GM23338 (cell line): ENCODE results near the gene SYT12. TPM values are rescaled to one million over a fixed set of nuclear protein-coding genes. Genes with fewer than 3 reads are reported as not detected.

ENCODE experiments used
- ATAC-seq: fragments of 200-7000 bp; cut with Tn5 transposase; 3 replicates; pipeline ENCODE4 v1.9.1; 2020
- DNase-seq: peaks from one replicate; pipeline ENCODE4 v3.0.0-alpha.2; 2015; ENCODE audit warnings: low spot score
- H2AFZ ChIP-seq: fragments of 200-600 bp; sonication (generic); 2 replicates; pipeline ENCODE4 v1.8.0; 2016; ENCODE audit warnings: antibody characterized with exemption, mild to moderate bottlenecking, moderate library complexity
- H3F3A ChIP-seq: fragments of 200-600 bp; sonication (generic); replicated peaks from 2 replicates; pipeline ENCODE4 v1.8.0; 2017; ENCODE audit warnings: antibody characterized with exemption, mixed run types, low read depth
- H3K27ac ChIP-seq: fragments of 200-600 bp; sonication (generic); 2 replicates; pipeline ENCODE4 v1.6.1; 2016; ENCODE audit warnings: low read depth
- H3K27me3 ChIP-seq: fragments of 200-600 bp; sonication (generic); 2 replicates; pipeline ENCODE4 v1.8.0; 2016; ENCODE audit warnings: mild to moderate bottlenecking, mixed run types, moderate library complexity; ENCODE audit not compliant: insufficient read depth
- H3K36me3 ChIP-seq: fragments of 200-600 bp; sonication (generic); 2 replicates; pipeline ENCODE4 v1.8.0; 2016; ENCODE audit warnings: mild to moderate bottlenecking; ENCODE audit not compliant: insufficient read depth
- H3K4me1 ChIP-seq: fragments of 200-600 bp; sonication (generic); 2 replicates; pipeline ENCODE4 v1.8.0; 2016; ENCODE audit warnings: mild to moderate bottlenecking, moderate library complexity; ENCODE audit not compliant: insufficient read depth
- H3K4me2 ChIP-seq: fragments of 200-600 bp; sonication (generic); 2 replicates; pipeline ENCODE4 v1.7.1; 2017; ENCODE audit warnings: mixed run types
- H3K4me3 ChIP-seq: fragments of 200-600 bp; sonication (generic); 2 replicates; pipeline ENCODE4 v1.6.1; 2016; ENCODE audit warnings: mixed run types
- H3K79me2 ChIP-seq: fragments of 200-600 bp; sonication (generic); replicated peaks from 2 replicates; pipeline ENCODE4 v1.8.0; 2017; ENCODE audit warnings: mild to moderate bottlenecking; ENCODE audit not compliant: insufficient read depth
- H3K9me2 ChIP-seq: fragments of 200-600 bp; sonication (generic); 2 replicates; pipeline ENCODE4 v1.8.0; 2017; ENCODE audit not compliant: insufficient read depth
- H4K20me1 ChIP-seq: fragments of 200-600 bp; sonication (generic); replicated peaks from 2 replicates; pipeline ENCODE4 v1.8.0; 2017; ENCODE audit warnings: mild to moderate bottlenecking; ENCODE audit not compliant: insufficient read depth
- H3K27ac Mint-ChIP-seq: 2 replicates; pipeline ENCODE4 v1.8.0; 2020; ENCODE audit warnings: inconsistent platforms, mild to moderate bottlenecking, moderate library complexity, mixed read lengths
- H3K27me3 Mint-ChIP-seq: 3 replicates; pipeline ENCODE4 v1.8.0; 2022; ENCODE audit warnings: low read depth, mild to moderate bottlenecking, moderate library complexity, mixed read lengths, inconsistent platforms; ENCODE audit not compliant: insufficient read depth, poor library complexity
- H3K36me3 Mint-ChIP-seq: 3 replicates; pipeline ENCODE4 v1.8.0; 2021; ENCODE audit warnings: low read depth, mild to moderate bottlenecking, inconsistent platforms, moderate library complexity, mixed read lengths
- H3K4me1 Mint-ChIP-seq: 3 replicates; pipeline ENCODE4 v1.8.0; 2020; ENCODE audit warnings: mild to moderate bottlenecking, inconsistent platforms, mixed read lengths
- H3K4me3 Mint-ChIP-seq: 3 replicates; pipeline ENCODE4 v1.8.0; 2021; ENCODE audit warnings: moderate library complexity, mild to moderate bottlenecking, inconsistent platforms, mixed read lengths
- H3K9me3 Mint-ChIP-seq: 3 replicates; pipeline ENCODE4 v1.8.0; 2020; ENCODE audit warnings: moderate library complexity, mild to moderate bottlenecking, inconsistent platforms, mixed read lengths
- EZH2 ChIP-seq: fragments of 200-600 bp; sonication (generic); IDR thresholded peaks from one replicate; pipeline ENCODE4 v1.8.0; 2017; ENCODE audit warnings: antibody characterized with exemption, mild to moderate bottlenecking, low read depth; ENCODE audit not compliant: unreplicated experiment
- EZH2phosphoT487 ChIP-seq: fragments of 200-600 bp; sonication (generic); IDR thresholded peaks from one replicate; pipeline ENCODE4 v1.8.1; 2018; ENCODE audit warnings: antibody characterized with exemption; ENCODE audit not compliant: unreplicated experiment
- STAT1 ChIP-seq: IDR thresholded peaks from one replicate; pipeline ENCODE4 v1.6.1; 2016; ENCODE audit warnings: antibody characterized with exemption; ENCODE audit not compliant: unreplicated experiment
- ZNF331 ChIP-seq: fragments of 250-450 bp; sonication (Bioruptor Pico); IDR thresholded peaks from 2 replicates; pipeline ENCODE4 v1.5.0; 2020; ENCODE audit warnings: low read depth, mild to moderate bottlenecking, moderate library complexity
- polyA plus RNA-seq: library from polyadenylated mRNA; unstranded; fragments of >200 nt; fragmentation: Nextera tagmentation; extraction: Ambion mirVana; gene quantifications from 2 replicates; pipeline ENCODE4 v1.2.1, GENCODE V29; 2016
- total RNA-seq: library from RNA; depleted of rRNA; stranded (reverse); fragments of >200 nt; shearing (Covaris generic); gene quantifications from 2 replicates; pipeline ENCODE4 v1.2.3, GENCODE V29; 2014
- TF ChIP-seq, protein P1 (sequence below), 2 experiments: fragments of 200-600 bp in 1 of 2; sonication (generic) in 1 of 2; conservative IDR thresholded peaks; 2 replicates each; pipeline versions ENCODE4 v1.5.1 to v1.6.1; 2016 to 2017; ENCODE audit warnings: antibody characterized with exemption in 2 of 2, low read depth in 2 of 2, mild to moderate bottlenecking in 2 of 2, moderate library complexity in 1 of 2
- TF ChIP-seq, protein P2 (sequence below): IDR thresholded peaks from 2 replicates; pipeline ENCODE4 v1.6.1; 2016; ENCODE audit warnings: antibody characterized with exemption

SYT12 gene
- total and polyA plus RNA-seq, 2 experiments from 2014 or later: 0.92 to 2.5 TPM

DNA sequence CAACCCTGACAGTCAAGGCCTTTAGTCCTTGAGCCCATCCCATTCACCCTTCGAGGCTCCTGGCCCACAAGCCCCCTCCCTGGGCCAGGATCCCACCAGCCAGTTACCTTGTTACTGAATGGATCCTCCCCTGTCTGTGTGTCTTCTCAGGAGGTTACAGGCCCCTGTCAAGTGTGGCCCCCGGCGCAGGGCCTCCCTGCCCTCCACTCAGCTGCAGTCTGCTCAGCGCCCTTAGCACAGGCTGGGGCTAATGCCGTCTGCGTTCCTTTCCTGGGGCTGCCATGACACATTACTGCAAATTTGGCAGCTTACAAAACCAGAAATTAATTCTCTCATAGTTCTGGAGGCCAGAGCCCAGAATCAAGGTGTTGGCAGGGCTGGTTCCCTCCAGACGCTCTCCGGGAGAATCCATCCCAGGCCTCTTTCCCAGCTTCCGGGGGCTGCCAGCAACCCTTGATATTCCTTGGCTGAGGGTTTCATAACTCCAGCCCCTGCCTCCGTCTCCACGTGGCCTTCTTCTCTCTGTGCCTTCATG lies 9.4 kb upstream of the SYT12 start:
- H2AFZ ChIP-seq: no peak overlapping the region
- H3K4me1 ChIP-seq: no peaks in the 10 kb centered on the region
- H3K9me2 ChIP-seq: no peaks in the 10 kb centered on the region
- H3K79me2 ChIP-seq: no peaks in the 10 kb centered on the region
- no peak overlapping the region for H3K27ac ChIP-seq
- no peak overlapping the region for H3K4me2 ChIP-seq
- no peak for TF ChIP-seq ZNF331 (CRISPR knock-in tag)
- TF ChIP-seq, protein P1, sequence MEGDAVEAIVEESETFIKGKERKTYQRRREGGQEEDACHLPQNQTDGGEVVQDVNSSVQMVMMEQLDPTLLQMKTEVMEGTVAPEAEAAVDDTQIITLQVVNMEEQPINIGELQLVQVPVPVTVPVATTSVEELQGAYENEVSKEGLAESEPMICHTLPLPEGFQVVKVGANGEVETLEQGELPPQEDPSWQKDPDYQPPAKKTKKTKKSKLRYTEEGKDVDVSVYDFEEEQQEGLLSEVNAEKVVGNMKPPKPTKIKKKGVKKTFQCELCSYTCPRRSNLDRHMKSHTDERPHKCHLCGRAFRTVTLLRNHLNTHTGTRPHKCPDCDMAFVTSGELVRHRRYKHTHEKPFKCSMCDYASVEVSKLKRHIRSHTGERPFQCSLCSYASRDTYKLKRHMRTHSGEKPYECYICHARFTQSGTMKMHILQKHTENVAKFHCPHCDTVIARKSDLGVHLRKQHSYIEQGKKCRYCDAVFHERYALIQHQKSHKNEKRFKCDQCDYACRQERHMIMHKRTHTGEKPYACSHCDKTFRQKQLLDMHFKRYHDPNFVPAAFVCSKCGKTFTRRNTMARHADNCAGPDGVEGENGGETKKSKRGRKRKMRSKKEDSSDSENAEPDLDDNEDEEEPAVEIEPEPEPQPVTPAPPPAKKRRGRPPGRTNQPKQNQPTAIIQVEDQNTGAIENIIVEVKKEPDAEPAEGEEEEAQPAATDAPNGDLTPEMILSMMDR (conservative IDR thresholded peaks at IDR 0.05; ENCODE audit: low read depth in 2 of 2): no peak
- TF ChIP-seq EZH2: no peak
- H3K27me3 ChIP-seq: no peaks in the 10 kb centered on the region
- peaks cover 10% of the 10 kb centered on the region for H3K27me3 Mint-ChIP-seq
- H3K4me3 Mint-ChIP-seq: no peak overlapping the region; the same call in 2 of the 3 replicates
- no peaks in the 10 kb centered on the region for H3K36me3 ChIP-seq
- ATAC-seq (no peak), DNase-seq (no peak)
- no peaks in the 10 kb centered on the region for H3F3A ChIP-seq
- peaks cover 3% of the 10 kb centered on the region; the same call in 2 of the 3 replicates for H3K36me3 Mint-ChIP-seq
- H3K9me3 Mint-ChIP-seq: no peaks in the 10 kb centered on the region
- H3K4me1 Mint-ChIP-seq: peaks cover 10% of the 10 kb centered on the region
- peak overlapping the region; percentile 37; the same call in 1 of the 2 replicates for H3K27ac Mint-ChIP-seq
- H4K20me1 ChIP-seq: no peaks in the 10 kb centered on the region
- H3K4me3 ChIP-seq: no peak overlapping the region

DNA sequence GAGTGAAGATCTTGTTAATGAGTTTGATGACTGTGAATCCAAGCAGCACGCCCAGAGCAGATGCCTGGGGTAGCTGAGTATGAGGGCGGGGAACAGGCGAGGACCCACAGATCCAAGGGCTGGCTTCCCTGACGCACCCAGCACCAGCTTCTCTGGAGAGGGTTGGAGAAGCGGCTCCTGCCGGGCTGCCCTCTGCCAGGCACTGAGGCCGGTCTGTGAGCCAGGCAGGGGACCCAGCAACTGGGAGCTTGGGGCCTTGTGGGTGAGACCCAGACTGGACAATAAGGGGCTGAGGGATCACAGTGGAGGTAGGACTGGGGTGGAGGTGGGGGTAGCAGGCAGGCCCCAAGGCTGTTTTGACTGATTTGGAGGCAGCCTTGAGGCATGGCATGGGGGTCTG lies 8.6 kb upstream of the SYT12 start:
- H3K36me3 ChIP-seq: no peaks in the 10 kb centered on the region
- Mint-ChIP-seq H3K27ac (no peak overlapping the region), H3K27me3 (peaks cover 10% of the 10 kb centered on the region), H3K4me3 (no peak overlapping the region; the same call in 2 of the 3 replicates), H3K36me3 (peaks cover 6% of the 10 kb centered on the region; the same call in 2 of the 3 replicates), H3K4me1 (peaks cover 10% of the 10 kb centered on the region), H3K9me3 (peaks cover 3% of the 10 kb centered on the region; the same call in 1 of the 3 replicates)
- H3K4me2 ChIP-seq: no peak overlapping the region
- DNase-seq (no peak), ATAC-seq (no peak)
- no peak overlapping the region for H2AFZ ChIP-seq
- H3K79me2 ChIP-seq: no peaks in the 10 kb centered on the region
- H4K20me1 ChIP-seq: no peaks in the 10 kb centered on the region
- no peak overlapping the region for H3K4me3 ChIP-seq
- H3F3A ChIP-seq: no peaks in the 10 kb centered on the region
- no peaks in the 10 kb centered on the region for H3K4me1 ChIP-seq
- TF ChIP-seq EZH2phosphoT487: no peak
- no peak for TF ChIP-seq STAT1
- TF ChIP-seq, protein P2, sequence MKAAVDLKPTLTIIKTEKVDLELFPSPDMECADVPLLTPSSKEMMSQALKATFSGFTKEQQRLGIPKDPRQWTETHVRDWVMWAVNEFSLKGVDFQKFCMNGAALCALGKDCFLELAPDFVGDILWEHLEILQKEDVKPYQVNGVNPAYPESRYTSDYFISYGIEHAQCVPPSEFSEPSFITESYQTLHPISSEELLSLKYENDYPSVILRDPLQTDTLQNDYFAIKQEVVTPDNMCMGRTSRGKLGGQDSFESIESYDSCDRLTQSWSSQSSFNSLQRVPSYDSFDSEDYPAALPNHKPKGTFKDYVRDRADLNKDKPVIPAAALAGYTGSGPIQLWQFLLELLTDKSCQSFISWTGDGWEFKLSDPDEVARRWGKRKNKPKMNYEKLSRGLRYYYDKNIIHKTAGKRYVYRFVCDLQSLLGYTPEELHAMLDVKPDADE: no peak
- no peak overlapping the region for H3K27ac ChIP-seq
- no peaks in the 10 kb centered on the region for H3K27me3 ChIP-seq
- no peaks in the 10 kb centered on the region for H3K9me2 ChIP-seq

DNA sequence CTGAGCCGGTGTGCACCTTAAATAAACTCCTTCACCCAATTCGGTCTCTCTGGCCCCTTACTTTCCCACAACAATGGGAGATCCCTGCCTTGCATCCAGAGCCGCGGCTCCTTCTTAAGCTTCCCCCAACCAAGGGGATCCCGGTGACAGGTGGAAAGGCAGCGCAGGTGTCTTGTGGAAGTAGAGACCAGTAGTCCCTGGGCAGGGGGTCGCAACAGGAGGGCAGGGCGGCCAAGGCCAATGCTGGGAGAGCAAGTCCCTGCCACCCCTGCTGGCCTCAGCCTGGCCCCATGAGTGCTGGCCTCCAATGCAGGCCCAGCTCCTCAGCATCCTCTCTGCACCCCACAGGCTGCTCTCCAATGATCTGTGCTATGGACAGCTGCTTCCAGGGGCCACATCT lies 7.9 kb upstream of the SYT12 start:
- ATAC-seq (peak; percentile 39), DNase-seq (no peak)
- H3K4me3 ChIP-seq: no peak overlapping the region
- Mint-ChIP-seq H3K36me3 (peaks cover 6% of the 10 kb centered on the region; the same call in 2 of the 3 replicates), H3K27ac (no peak overlapping the region), H3K4me3 (no peak overlapping the region), H3K4me1 (peaks cover 10% of the 10 kb centered on the region), H3K9me3 (peaks cover 3% of the 10 kb centered on the region; the same call in 1 of the 3 replicates), H3K27me3 (peaks cover 11% of the 10 kb centered on the region)
- no peaks in the 10 kb centered on the region for H3K4me1 ChIP-seq
- H3K36me3 ChIP-seq: no peaks in the 10 kb centered on the region
- no peaks in the 10 kb centered on the region for H3K27me3 ChIP-seq
- H3K27ac ChIP-seq: no peak overlapping the region
- no peaks in the 10 kb centered on the region for H3K79me2 ChIP-seq
- H4K20me1 ChIP-seq: no peaks in the 10 kb centered on the region
- H3K4me2 ChIP-seq: no peak overlapping the region
- H3K9me2 ChIP-seq: no peaks in the 10 kb centered on the region
- H2AFZ ChIP-seq: no peak overlapping the region; the same call in 1 of the 2 replicates
- H3F3A ChIP-seq: no peaks in the 10 kb centered on the region
- no peak for TF ChIP-seq EZH2phosphoT487
- TF ChIP-seq, protein P1 (conservative IDR thresholded peaks at IDR 0.05; ENCODE audit: low read depth in 2 of 2): no peak
- no peak for TF ChIP-seq STAT1
- no peak for TF ChIP-seq ZNF331 (CRISPR knock-in tag)
